ENCODE measurements around the gene SLC6A13. TPM values are rescaled to one million over a fixed set of nuclear protein-coding genes. Genes with fewer than 3 reads are reported as not detected.

The SLC6A13 gene
- total RNA-seq, 1 experiment from 2014 or later, result not detected

DNA sequence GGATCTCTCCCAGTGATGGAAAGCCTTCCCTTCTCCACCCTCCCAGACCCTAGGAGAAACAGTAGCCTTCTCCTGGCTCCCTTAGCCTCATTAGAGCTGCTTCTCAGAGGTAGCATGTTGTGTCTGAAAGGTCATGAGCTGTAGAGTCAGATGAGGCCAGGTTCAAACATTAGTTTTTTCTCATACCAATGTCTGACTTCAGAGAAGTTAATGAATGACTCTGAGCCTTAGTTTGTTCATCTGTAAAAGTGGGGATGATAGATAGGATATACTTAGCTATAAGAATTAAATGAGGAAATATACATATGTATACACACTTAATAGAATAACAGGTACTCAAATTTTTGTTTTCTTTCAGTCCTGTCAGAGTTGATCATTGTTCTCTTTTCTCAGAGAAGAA, 523 bp downstream of the SLC6A13 start:
- Mint-ChIP-seq H3K36me3 (ENCODE audit: insufficient read depth in 1 of 3, low read depth in 3 of 3) (no peaks in the 10 kb centered on the region), H3K9me3 (peaks cover 0 to 2% of the 10 kb centered on the region in 2 experiments; a peak in 1 of 5 replicates), H3K27me3 (ENCODE audit: low read depth) (peaks cover 19% of the 10 kb centered on the region), H3K4me3 (no peak overlapping the region), H3K27ac (no peak overlapping the region), H3K4me1 (peaks cover 4% of the 10 kb centered on the region in 2 experiments)
- Histone ChIP-seq H2BK20ac (ENCODE audit: low read depth, low read length, poor library complexity, severe bottlenecking) (no peak overlapping the region), H2BK15ac (ENCODE audit: low read depth, low read length) (no peak overlapping the region), H2AFZ (ENCODE audit: low read length) (no peak overlapping the region), H3K4me2 (ENCODE audit: insufficient read depth, insufficient read length, low read length) (no peak overlapping the region), H3K4me1 (ENCODE audit: insufficient read depth, low read length) (no peaks in the 10 kb centered on the region), H3K23me2 (ENCODE audit: insufficient read length, low read depth, low read length, poor library complexity, severe bottlenecking) (no peaks in the 10 kb centered on the region), H3K9ac (ENCODE audit: extremely low read depth, insufficient read length, low read length) (no peak overlapping the region), H2BK5ac (ENCODE audit: insufficient read length, low read length) (no peak overlapping the region), H3K9me3 (ENCODE audit: control insufficient read depth, low read depth, low read length) (no peaks in the 10 kb centered on the region), H4K91ac (ENCODE audit: insufficient read length, low read depth, low read length) (no peak overlapping the region), H3K56ac (ENCODE audit: insufficient read length, low read depth, low read length) (no peak overlapping the region), H3K23ac (ENCODE audit: insufficient read length, low read depth, low read length) (no peak overlapping the region), H3K27me3 (ENCODE audit: insufficient read depth, low read length) (no peaks in the 10 kb centered on the region), H3K79me2 (ENCODE audit: insufficient read depth, low read length) (no peaks in the 10 kb centered on the region), H3T11ph (ENCODE audit: low read length) (no peak overlapping the region), H2AK5ac (ENCODE audit: insufficient read length, low read length) (no peak overlapping the region), H4K5ac (ENCODE audit: insufficient read length, low read depth, low read length) (no peak overlapping the region), H2BK120ac (ENCODE audit: low read depth, low read length, poor library complexity, severe bottlenecking) (no peak overlapping the region), H3K79me1 (ENCODE audit: insufficient read depth, low read depth, low read length, poor library complexity, severe bottlenecking) (no peaks in the 10 kb centered on the region), H4K8ac (replicated peaks; ENCODE audit: insufficient read length, low read depth, low read length) (no peak overlapping the region), H3K18ac (ENCODE audit: insufficient read length, low read depth, low read length) (no peak overlapping the region), H2BK12ac (ENCODE audit: insufficient read length, low read depth, low read length) (no peak overlapping the region), H3K4ac (ENCODE audit: low read depth, low read length) (no peak overlapping the region), H4K20me1 (ENCODE audit: control insufficient read depth, insufficient read depth, insufficient read length) (no peaks in the 10 kb centered on the region), H3K27ac (ENCODE audit: insufficient read length, low read depth, low read length) (no peak overlapping the region), H3K14ac (ENCODE audit: insufficient read depth, low read length) (no peak overlapping the region)
- DNase-seq, result no peak
- TF ChIP-seq, protein P1, sequence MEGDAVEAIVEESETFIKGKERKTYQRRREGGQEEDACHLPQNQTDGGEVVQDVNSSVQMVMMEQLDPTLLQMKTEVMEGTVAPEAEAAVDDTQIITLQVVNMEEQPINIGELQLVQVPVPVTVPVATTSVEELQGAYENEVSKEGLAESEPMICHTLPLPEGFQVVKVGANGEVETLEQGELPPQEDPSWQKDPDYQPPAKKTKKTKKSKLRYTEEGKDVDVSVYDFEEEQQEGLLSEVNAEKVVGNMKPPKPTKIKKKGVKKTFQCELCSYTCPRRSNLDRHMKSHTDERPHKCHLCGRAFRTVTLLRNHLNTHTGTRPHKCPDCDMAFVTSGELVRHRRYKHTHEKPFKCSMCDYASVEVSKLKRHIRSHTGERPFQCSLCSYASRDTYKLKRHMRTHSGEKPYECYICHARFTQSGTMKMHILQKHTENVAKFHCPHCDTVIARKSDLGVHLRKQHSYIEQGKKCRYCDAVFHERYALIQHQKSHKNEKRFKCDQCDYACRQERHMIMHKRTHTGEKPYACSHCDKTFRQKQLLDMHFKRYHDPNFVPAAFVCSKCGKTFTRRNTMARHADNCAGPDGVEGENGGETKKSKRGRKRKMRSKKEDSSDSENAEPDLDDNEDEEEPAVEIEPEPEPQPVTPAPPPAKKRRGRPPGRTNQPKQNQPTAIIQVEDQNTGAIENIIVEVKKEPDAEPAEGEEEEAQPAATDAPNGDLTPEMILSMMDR (conservative IDR thresholded peaks at IDR 0.05), result no peak

Data from H9 (cell line).